T-helper 2 cell (primary cell): Measurements from ENCODE around the gene PEF1.

ENCODE experiments used
- DNase-seq, 5 experiments: peaks; one replicate each; pipeline versions ENCODE4 v3.0.0 to v3.0.0-alpha.2; 2012 to 2022

Gene PEF1

DNA sequence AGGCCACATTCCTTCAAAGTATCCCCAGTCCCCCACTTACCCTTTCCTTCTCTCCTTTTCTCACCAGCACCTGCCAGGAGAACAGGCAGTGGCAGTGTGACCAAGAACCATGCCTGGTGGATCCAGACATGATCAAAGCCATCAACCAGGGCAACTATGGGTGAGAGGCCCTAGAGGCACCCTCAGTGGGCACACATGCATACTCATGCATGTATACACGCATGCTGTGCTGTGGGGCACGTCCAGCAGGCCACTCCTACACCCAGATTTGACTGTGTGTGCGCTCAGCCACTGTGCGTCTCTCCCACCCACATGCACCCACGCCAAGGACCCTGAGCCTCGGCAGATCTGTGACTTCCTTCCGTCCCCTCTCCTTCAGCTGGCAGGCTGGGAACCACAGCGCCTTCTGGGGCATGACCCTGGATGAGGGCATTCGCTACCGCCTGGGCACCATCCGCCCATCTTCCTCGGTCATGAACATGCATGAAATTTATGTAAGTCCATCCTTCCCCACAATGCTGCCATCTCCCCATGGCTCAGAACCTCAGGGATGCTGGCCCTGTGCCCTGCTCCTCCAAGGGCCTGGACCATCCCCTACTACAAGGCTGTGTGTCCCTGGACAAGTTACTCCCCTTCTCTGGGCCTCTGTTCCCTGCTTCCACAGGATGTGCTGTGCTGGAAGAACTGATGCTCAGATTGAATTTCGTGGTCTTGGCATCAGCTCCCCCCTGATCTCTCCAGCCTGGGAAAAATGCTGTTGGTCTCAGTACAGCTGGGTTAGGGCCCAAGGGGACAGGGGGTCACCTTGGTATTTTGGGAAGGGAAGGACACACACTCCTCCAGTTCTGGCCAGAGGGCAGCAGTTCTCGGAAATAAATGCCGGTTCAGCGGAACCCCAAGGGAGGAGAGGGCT, 61.3 kb downstream of the PEF1 start:
- no peak for DNase-seq

DNA sequence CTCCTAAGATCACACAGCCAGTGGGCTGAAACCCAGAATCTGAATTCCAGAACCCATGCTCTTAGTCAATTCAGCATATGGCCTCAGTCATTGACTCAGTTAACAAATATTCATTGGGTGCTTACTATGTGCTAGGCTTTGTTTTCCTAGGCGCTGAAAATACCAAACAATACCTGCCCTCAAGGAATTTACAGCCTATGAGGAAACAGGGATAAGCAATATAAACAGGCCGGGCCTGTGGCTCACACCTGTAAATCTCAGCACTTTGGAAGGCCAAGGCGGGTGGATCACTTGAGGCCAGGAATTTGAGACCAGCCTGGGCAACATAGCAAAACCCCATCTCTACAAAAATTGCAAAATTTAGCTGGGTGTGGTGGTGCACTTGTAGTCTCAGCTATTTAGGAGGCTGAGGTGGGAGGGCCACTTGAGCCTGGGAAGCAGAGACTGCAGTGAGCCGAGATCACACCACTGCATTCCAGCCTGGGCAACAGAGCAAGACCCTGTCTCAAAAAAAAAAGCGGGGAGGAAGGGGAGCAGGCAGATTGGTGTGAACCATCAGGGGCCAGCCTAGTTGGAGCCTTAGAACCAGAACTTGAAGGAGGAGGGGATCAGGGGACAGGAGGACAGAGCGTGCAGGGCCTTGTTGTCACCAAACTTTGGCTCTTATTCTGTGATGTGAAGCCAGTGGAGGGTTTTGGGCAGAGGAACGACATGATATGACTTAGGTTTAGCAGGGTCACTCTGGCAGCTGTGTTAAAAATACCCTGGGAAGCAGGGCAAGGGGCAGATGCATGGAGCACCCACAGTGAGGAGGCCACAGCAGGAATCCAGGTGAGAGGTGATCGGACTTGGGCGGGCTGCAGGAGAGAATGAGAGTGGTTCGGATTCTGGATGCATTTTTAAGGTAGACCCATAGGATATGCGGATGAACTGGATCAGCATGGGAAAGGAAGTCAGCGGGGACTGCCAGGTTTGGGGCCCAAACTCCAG, 62.6 kb downstream of the PEF1 start:
- no peak for DNase-seq

DNA sequence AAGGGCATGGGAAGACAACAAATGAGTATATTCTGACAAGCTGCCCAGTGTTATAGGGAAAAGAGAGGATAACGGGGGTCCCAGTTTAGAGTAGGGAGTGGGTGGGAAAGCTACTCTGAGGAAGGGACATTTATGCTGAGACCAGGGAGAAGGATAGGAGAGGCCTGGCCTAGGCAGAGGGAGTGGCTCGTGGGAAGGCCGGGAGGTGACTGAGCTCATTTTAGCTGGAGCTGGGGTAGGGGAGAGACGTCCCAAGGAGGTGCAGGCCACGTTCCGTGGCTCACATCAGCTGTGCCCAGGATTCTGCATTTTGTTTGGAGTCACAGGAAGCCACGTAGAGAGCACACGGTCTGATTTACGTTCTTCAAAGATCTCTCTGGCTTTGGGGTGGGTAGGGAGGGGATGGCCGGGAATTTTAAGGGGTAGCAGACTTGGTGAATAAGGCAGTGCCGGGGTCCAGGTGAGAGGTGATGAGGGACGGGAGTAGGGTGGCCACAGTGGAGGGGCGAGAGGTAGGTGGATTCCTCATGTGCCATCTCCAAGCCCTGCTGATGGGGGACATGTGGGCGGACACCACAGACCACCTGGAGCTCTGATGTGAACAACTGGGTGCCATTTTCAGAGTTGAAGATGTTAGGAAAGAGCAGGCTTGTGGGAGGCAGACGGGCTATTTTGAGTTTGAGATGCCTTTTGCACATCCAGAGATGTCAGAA, 63.6 kb downstream of the PEF1 start:
- no peak for DNase-seq

DNA sequence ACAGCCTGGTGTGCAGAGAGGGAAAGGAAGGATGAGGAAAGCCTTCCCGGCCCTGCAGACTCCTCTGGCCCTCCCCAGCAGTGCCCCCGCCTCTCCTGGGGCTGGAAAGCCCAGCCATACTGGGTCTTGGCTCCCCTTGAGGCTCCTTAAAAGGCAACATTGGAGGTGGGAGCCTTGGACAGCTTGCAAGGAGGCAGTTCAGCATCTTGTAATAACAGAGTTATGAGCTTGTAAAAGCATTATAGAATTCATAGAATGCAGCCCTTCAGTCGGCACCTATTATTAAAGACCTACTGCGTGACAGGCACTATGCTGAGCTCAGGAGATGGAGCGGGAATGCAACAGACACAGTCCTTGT, 64.2 kb downstream of the PEF1 start:
- DNase-seq = no peak
